ENCODE measurements around the gene MAPKAP1.

MAPKAP1 gene

DNA sequence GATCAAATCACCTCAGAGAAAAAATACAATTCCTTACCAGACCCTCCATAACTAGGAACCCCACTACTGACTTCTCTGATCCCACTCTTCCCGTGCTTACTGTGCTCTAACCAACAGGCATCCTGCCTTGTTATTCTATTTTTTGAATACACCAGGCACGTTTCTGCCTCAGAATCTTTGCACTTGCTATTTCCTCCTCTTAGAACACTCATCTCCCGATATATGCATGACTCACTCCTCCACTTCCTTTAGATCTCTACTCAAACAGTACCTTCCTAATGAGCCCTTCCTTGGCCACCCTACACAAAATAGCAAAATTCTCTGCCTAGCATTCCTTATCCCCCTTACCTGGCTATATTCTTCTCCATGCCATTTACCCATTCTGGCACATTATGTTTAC is 43.9 kb downstream of the MAPKAP1 start:
- DNase-seq: no peak

DNA sequence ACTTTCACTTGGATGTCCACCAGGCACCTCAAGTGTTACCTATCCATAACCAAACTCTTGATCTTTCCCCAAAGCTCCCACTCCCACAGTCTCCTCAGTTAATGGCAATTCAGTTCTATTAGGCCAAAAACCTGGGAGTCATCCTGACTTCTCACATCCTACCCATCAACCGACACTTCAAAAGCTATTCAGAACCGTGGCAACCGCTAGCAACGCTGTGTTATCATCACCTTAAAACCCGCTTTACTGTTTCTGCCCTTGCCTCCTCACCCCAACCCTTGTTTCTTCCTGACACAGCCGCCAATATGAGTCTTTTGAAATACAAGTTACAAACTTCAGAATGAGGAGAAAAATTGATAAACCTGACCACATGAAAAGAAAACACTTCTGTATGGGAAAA is 46.5 kb downstream of the MAPKAP1 start:
- DNase-seq: no peak

DNA sequence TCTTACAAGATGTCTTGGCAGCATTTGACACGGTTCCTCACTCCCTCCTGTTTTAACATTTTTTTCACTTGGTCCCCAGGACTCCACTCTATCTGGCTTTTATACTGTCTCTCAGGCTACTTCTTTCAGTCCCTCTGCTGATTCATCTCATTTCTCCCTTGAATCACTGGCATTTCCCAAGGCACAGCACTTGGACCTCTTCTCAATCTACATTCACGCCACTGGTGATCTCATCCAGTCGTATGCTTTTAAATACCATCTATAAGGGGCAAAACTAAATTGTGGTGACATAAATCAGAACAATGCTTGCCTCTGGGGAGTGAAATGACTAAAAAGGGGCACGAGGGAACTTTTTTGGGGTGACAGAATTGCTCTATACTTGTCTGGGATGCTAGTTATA is 47.1 kb downstream of the MAPKAP1 start:
- DNase-seq: no peak

DNA sequence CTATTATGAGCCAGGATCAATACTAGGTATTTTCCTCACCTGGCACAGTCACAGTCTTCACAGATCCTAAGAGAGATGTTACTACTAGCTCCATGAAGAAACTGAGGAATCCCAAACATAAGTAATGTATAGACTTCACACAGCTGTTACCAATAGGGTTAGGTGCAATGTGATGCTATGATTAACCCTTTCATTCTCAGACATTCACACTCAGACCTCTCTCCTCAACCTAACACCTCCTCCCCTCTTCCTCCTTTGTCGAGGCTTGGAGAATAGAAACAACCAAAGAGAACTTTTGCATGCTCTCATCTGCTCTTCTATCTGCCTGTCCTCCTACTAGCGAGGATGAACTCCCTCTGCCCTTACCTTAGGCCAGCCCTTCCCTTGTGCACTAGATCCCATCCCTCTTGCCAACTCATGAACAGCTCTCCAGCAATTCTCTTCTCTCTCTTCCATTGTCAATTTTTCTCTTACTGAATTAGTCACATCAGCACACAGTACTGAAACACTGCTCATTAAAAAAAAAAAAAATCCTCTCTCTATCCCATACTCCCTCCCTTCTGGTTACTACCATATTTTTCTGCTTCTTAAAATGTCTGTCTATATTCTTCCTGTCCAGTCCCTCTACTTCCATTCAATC is 47.7 kb downstream of the MAPKAP1 start:
- no peak for DNase-seq

DNA sequence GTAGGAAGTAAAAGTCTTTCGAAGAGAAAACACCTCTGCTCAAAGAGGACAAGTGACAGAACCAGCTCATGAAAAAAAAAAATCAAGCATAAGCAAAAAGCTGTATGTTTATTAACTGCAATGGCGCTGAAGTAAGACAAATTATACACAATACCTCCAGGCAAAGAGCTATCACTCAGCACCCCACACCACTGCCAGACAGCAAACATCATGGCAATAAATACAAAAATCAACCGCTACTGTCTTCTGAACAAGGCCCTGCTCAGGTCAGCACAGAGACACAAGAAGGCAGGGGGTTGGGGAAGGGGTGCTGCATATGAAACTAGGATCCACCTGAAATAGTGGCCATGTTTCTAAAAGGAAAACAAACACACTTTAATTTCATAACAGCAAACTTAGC is 50.4 kb downstream of the MAPKAP1 start:
- no peak for DNase-seq

DNA sequence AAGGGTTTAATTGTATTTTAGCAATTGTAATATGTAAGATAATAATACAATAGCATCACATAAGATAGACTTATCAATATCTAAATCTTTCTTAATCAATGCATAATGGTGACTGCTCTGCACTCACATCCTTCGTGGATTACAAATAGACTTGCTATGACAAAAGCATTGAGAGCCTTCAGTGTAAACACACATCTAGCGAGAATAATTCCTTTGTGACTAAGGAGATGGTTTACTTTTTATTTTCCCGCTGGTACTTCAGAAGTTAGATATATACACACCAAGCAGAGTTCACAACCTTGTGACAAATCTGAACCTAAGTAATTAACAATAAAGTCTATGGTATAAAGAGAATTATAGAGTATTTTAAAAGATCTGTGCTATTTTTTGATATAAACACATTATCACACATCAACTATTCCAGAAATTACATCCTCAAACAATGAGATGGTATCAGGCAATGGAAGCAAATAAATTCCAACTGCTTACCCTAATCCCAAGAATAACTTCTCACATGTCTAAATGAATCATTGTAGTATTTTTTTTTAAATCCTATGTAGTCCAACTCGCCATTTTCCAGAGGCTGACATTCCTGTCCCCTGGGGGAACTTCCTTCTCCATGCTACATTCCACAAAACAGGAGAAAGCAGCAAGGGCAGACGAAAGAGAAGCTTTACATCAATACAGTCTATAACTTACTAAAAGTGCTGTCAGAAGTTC is 51.2 kb downstream of the MAPKAP1 start:
- no peak for DNase-seq

DNA sequence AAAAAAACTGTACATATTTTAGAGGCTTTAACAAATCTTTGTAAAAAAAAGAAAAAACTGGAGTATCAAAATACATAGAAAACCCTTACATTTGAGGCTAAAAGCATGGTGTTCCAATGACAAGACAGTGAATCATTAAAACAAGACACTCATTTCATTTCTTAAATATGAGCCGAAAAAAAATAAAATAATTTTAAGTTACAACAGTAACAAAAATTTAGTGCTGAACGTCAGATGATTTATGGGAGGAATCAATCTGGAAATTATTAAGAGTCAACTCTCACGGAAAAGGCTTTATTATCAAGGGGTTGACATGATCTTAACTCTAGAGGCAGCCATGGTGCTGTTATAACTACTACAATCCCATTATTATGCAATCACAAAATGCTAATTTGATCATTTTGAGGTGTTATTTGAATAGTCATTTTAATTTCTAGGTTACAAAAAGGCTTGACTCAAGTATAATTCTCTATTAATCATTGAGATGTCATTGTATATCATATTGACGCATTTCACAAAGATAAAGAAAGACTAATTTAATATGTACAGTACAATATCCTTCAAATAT is 51.9 kb downstream of the MAPKAP1 start:
- no peak for DNase-seq

DNA sequence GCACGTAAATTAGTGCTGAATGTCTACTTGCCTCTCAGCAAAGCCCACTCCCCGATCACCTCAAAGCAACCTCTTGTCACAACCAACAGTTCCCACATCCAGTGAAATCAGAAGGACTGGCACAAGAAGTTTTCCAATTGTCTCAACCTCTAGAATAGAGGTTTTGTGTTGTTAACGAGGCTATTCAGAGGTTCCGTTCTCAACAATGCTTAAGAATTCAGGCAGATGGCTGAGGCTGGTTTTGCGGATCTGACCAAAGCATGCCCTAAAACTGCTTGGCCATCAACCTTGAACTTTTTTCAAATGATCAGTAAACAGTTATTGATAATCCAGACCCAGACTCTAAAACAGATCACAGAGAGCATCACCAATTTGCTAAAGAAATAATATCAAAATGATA is 52.9 kb downstream of the MAPKAP1 start:
- DNase-seq: no peak

DNA sequence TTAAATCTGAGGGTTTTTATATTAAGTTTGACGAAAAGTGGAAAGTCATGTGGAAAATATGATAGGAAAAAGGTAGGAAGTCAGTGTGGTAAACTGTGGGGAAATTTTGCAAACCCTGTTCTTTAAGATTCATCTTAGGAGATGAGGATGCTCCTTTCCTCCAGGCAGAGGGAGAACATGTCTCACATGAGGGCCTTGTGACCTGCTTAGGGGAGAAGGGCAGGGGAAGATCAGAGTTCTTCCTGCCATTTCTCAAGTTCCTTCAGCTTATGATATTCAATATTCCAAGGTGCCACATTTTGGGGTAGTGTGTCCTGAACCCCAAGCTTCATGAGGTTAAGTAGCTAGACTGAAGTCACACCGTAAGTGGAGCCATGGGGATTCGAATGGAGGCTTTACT is 53.7 kb downstream of the MAPKAP1 start:
- DNase-seq: no peak

DNA sequence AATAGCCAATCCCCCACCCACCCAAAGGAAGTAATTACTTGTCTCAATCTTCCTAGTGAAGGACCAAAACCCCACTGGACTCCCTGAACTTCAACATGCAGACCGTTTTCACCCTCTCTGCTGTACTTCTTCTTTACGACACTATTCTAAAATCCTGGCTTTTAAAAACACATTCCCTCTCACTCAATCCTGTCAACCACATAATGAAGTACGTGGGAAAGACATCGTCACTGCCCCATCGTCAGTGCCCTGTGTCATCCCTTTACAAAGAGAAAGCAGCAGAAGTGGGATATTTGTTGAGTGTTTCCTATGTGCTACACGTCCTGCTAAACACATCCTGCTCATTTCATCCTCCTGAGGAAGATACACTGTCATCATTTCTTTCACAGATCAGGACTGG is 54.2 kb downstream of the MAPKAP1 start:
- no peak for DNase-seq

DNA sequence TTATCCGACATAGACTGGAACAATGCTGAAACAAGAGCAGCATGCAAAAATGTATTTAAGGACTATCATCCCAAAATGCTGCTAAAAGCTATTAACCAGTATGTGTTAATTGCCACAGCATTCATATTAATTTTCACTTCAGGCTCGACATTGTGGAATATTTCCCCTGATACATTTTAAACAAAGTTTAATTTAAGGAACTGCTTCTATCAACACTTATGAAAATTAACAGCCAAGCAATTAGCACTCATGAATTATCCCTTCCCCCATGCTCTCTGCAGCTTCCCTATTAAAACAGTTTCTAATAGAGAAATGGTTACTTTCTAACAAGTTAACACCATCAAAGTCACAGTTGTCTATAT is 54.8 kb downstream of the MAPKAP1 start:
- no peak for DNase-seq

DNA sequence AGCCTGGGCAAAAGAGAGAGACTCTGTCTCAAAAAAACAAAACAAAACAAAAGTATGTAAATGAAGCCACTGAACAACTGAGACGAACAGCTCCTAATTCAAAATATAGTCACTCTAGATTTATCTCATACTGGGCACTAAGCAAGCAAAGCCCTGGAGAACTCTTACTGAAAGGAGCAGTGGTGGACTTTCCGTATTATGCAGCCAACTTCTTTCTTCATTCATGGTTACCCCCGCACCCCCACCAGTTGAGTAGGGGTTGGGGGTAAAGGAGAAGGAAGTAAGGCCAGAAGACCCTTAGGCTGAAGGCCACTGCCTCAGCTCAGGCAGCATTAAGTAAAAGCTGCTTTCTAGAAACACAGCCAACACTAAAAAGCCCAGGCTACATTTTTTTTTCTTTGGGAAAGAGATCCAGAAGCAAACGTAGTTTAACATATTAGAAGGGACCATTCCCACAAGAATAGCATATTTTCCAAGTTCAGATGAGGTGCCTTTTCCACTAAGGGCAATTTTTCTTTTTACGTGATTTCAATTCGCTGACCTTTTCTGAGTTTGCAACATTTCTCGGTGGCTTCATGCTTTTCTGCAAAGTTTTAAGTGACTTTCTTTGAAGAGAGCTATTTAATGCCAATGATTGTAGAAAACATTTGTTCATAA is 55.3 kb downstream of the MAPKAP1 start:
- DNase-seq: no peak

DNA sequence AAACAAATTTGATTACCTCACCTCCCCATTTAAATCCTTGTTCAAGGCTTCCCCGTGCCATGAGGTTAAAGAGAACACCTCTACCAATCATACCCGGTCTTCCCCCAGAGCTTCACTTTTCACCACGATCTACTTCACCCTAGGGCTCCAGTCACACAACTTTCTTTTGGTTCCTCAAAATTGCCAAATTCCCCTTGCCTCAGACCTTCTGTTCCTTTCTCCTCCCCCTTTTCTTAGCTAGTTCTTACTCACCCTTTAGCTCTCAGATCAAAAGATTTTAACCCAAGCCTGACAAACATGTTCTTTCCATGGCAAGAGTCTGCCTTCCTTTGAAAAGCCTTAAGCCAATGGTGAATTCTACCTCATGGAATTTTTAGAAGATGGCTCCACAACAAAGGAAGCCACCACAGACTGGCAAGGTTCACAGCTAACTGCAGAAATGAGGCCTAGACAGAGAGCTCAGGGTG is 56.7 kb downstream of the MAPKAP1 start:
- DNase-seq: no peak

DNA sequence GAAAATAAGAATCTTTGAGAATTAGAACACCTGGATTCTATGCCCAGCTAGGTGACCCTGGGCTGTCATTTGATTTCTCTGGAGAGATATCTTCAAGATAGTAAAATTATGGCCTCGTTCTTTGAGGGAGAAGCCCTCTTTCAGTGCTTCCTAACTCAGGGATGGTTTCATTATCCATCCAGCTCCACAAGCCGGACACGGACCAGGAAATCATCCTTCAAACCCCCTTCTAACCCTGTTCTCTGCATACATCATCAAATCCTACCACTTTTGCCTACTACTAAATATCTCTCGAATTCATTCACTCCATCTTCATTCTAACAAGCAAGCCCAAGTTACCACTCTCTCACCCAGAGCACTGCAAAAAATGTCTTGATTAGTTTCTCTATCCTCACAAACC is 57.2 kb downstream of the MAPKAP1 start:
- DNase-seq: no peak

DNA sequence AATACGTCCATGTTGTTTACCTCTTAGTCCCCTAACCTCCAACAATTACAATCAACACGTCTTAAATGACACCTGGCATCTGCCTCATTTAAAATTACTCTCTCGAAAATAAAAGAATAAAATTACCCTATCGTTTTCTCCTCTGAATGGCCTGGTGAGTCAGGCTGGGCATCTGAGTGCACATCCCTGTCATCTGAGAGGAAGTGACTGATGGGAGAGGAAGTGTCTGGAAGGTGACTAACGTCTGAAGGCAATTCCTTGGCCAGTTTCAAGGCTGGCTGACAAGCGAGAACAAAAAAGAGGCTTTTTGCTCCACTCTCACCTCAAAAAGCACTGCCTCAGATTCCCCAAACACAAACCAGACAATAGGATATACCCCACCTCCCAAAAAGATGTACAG is 57.7 kb downstream of the MAPKAP1 start:
- no peak for DNase-seq

DNA sequence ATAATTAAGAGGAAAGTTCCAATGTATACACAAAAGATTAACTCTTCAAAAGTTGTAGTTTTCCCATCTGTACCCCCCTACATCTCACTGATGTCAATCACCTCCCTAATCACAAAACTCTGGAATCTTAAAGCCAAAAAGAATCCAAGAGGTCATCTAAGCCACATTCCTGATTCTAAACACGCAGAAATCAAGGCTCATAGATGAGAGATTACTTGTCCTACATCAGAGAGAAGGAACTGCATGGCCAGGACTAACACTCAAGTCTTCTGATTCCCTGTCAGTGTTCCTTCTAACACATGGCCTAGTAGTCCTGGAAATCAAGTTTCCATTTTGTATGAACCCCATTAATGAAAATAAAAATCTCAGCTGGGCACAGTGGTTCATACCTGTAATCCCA is 58.7 kb downstream of the MAPKAP1 start:
- no peak for DNase-seq

DNA sequence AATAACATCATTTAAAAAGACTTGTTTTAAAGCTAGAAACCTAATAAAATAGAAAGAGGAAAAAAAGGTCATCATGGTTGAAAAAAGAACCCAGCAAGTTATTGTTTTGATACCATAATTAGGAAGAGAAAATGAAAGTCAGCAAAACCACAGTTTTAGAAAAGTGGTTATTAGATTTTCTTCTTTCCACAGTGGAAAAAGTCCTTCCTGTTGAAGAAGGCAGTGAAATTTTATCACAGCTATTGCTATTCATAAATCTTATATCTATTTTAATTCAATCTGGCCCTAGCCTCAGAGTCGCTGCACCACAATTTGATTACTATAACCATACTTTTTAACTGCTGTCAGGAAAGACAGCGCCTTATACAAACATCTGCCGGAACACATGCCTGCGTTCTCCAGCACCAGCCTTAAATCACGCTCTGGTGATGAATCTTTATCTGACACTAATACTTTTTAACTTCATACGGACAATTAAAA is 60.3 kb downstream of the MAPKAP1 start:
- no peak for DNase-seq

DNA sequence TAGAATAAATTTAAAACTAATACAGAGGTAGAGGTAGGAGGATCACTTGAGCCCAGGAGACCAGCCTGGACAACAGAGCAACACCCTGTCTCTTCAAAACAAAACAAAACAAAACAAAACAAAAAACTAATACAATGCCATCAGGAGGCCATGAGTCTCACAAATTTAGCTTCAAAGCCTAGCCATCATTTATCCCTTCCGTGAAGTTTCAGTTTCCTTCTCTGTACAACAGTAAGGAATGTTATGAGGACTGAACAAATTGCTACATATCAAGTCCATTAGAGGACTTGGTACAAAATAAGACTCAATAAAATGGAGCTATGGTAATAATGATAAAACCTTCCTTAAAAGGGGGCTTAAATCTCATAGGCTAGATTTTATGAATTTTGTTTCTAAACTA is 60.8 kb downstream of the MAPKAP1 start:
- no peak for DNase-seq

DNA sequence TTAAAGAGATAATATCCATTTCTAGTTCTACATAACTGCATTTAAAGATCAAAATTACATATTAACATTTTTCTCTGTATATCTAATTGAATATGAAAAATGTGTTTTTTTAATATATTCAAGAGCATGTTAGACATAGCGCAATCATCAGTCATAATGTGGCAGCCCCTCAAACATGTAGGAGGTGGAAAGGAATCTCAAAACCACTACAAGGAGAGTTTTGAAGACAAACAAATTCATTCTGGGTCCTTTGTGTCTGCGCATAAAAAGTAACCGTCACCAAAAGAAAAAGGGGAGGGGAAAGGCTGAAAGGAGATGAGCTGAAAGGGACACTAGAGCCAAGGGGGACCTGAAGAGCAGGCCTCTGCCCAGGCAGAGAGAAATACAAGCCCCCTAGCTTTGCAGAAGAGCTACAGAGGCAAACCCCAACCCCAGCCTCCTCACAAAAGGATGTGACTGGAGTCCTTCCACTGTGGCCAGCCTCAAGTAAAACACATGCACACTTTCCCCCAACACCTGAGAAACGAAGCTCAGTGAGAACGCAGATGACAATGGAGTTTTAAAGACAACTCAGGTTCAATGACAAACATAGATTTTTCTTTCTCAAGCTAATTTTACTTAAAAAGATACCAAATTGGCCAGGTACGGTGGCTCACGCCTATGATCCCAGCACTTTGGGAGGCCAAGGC is 62.0 kb downstream of the MAPKAP1 start:
- no peak for DNase-seq

DNA sequence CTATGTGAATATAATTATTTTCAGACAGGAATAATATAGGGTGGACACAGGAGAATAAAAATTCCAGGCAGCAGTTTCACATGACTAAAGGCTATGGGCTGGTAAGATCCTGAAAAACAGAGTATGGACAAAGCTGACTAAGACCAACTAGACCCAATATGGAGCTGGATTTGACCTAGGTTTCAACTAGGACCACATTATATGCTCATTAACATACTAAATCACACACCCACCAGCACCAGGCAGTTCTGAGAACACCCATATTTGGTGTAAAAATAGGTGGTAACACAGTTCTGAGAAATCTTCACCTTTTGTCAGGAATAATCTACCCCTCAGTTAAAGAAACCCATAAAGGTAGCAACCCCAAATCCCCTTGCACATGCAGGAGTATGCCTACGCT is 64.7 kb downstream of the MAPKAP1 start:
- DNase-seq: no peak

DNA sequence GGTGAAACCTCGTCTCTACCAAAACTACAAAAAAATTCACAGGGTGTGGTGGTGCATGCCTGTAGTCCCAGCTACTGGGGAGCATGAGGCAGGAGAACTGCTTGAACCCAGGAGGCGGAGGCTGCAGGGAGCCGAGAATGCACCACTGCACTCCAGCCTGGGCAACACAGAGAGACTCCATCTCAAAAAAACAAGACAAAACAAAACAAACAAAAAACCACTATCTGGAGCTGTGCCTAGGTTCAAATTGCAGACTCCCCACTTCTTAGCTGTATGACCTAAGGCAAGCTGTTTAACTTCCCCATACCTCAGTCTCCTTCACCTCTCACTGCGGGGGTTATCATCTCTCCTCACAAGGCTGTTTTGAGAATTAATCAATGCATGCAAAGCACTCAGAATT is 68.0 kb downstream of the MAPKAP1 start:
- no peak for DNase-seq

DNA sequence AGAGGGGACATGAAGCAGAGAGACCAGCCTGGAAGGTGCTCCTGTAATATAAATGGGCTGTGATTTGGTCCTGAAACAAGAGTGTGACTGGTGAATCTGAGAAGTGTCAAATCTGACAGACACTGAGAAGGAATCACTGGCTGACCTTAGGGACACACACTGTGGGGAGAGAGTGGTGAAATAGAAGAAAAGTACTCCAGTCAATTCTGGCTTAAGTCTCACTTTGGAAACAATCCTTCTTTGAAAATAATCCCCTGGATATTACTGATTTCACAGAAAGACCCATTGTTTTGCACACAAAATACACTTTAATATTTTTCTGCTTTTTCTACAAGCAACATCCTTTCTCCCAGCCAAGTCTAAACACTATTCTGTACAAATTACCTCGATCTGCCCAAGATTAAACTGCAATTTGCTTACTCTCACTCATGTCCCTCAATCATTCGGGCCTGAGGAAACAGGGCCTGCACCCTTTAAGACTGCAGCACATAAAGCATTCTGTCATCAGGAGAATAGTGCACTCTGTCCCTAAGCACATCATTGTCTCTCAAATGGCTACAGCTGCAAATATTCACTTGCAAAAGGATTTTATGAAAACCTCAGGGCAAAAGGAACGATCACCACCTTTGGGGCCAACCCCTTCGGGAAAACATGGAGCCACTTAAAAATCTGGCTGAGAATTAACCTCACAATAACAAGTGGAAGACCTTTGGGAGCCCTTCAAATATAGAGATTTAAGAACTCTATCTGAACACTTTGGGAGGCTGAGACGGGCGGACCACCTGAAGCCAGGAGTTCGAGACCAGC is 68.6 kb downstream of the MAPKAP1 start:
- DNase-seq: no peak

DNA sequence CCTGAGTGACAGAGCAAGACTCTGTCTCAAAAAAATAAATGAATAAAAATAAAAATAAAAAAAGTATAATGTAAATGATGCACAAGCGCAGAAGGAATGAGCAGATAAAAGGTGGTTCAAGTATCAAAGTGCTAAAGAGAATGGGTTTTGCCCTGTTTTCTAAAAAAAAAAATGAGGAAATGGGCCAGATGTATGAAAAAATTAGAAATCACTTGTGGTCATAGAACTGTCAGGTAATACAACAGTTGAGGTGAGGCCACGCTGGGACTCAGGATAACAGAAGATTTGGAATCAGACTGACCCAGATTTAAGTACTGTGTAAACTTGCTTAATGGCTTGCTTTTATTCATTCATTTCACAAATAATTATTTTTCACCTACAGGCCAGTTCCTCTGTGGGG is 69.8 kb downstream of the MAPKAP1 start:
- DNase-seq: no peak

Data from activated CD4-positive, CD25-positive, alpha-beta regulatory T cell treated with anti-CD3 and anti-CD28 coated beads, Interleukin-2, amount 50 U/mL, for 72 hours (primary cell).